HG02852 (cell line): ENCODE results near the gene CLINT1.

Experiments
- ATAC-seq: cut with Tn5 transposase; IDR thresholded peaks from one replicate; pipeline ENCODE4 v1.9.1; 2021; ENCODE audit warnings: mild to moderate bottlenecking, moderate library complexity; ENCODE audit not compliant: unreplicated experiment

Gene CLINT1

GRCh38 chr5:157821822-157822622, 36.9 kb downstream of the CLINT1 start:
- no peak for ATAC-seq

- no peak for ATAC-seq
Measured at GRCh38 chr5:157821405-157821804, 37.5 kb downstream of the CLINT1 start.

- no peak for ATAC-seq
Measured at GRCh38 chr5:157820593-157821252, 38.2 kb downstream of the CLINT1 start.

GRCh38 chr5:157819502-157820115, 39.3 kb downstream of the CLINT1 start:
- no peak for ATAC-seq

GRCh38 chr5:157818368-157818767, 40.6 kb downstream of the CLINT1 start:
- ATAC-seq: no peak

GRCh38 chr5:157817928-157818327, 41.0 kb downstream of the CLINT1 start:
- ATAC-seq: no peak

GRCh38 chr5:157817387-157817702, 41.6 kb downstream of the CLINT1 start:
- no peak for ATAC-seq

- ATAC-seq: no peak
Measured at GRCh38 chr5:157816682-157817386, 42.1 kb downstream of the CLINT1 start.

- no peak for ATAC-seq
Measured at GRCh38 chr5:157812086-157812485, 46.9 kb downstream of the CLINT1 start.

GRCh38 chr5:157808043-157808442, 50.9 kb downstream of the CLINT1 start:
- no peak for ATAC-seq

- ATAC-seq: no peak
Measured at GRCh38 chr5:157802736-157803135, 56.2 kb downstream of the CLINT1 start.

- ATAC-seq: no peak
Measured at GRCh38 chr5:157800137-157800536, 58.8 kb downstream of the CLINT1 start.

GRCh38 chr5:157799578-157799977, 59.4 kb downstream of the CLINT1 start:
- no peak for ATAC-seq

- no peak for ATAC-seq
Measured at GRCh38 chr5:157793301-157793700, 65.6 kb downstream of the CLINT1 start.

- ATAC-seq: no peak
Measured at GRCh38 chr5:157785801-157786200, 73.1 kb downstream of the CLINT1 start.

GRCh38 chr5:157779221-157779620, 79.7 kb downstream of the CLINT1 start:
- ATAC-seq: no peak

GRCh38 chr5:157778121-157778805, 80.7 kb downstream of the CLINT1 start:
- no peak for ATAC-seq

GRCh38 chr5:157772127-157772526, 86.8 kb downstream of the CLINT1 start:
- no peak for ATAC-seq

GRCh38 chr5:157770665-157771064, 88.3 kb downstream of the CLINT1 start:
- no peak for ATAC-seq

GRCh38 chr5:157767689-157768088, 91.3 kb downstream of the CLINT1 start:
- no peak for ATAC-seq

- no peak for ATAC-seq
Measured at GRCh38 chr5:157766902-157767301, 92.0 kb downstream of the CLINT1 start.
